ENCODE measurements around the gene ACER3. TPM values are rescaled to one million over a fixed set of nuclear protein-coding genes. Genes with fewer than 3 reads are reported as not detected.

ACER3 gene
- total RNA-seq, 2 experiments from 2014 or later: 10.4 to 13.2 TPM

DNA sequence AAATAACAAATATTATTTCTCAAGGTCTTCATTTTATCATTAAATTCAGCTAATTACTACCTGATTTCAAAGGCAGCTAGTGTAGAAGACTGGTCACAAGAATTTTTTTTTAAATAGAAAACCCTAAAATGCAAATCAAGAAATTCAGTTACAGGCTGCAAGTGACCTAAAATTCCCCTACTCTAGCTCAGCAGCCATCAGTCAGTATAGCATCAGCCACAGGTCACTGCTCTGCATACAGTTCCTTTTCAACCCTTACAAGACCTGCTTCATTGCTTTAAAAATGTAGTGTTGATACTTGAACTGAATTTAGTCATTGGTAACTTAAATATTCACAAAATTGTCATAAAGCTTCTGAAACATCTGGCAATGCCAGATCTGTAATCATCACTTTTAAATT is 164.0 kb downstream of the ACER3 start:
- no peaks in the 10 kb centered on the region for H3K4me1 Mint-ChIP-seq
- DNase-seq: no peak
- no peaks in the 10 kb centered on the region for H3K9me3 Mint-ChIP-seq
- no peak for ATAC-seq (ENCODE audit: low read depth)
- H3K27me3 Mint-ChIP-seq: peaks cover 12% of the 10 kb centered on the region
- no peak overlapping the region for H3K4me3 Mint-ChIP-seq
- POLR2A ChIA-PET: no interaction called here
- H3K27ac Mint-ChIP-seq: no peak overlapping the region
- H3K36me3 Mint-ChIP-seq: peaks cover 1% of the 10 kb centered on the region

- H3K36me3 Mint-ChIP-seq: no peaks in the 10 kb centered on the region
- no peaks in the 10 kb centered on the region for H3K4me1 Mint-ChIP-seq
- H3K27me3 Mint-ChIP-seq: peaks cover 21% of the 10 kb centered on the region
- no peak overlapping the region for H3K27ac Mint-ChIP-seq
- ATAC-seq (ENCODE audit: low read depth): no peak
- POLR2A ChIA-PET: no interaction called here
- H3K4me3 Mint-ChIP-seq: no peak overlapping the region
- no peaks in the 10 kb centered on the region for H3K9me3 Mint-ChIP-seq
- DNase-seq: no peak
Measured at GRCh38 chr11:77026221-77026620, 165.5 kb downstream of the ACER3 start.

- no peaks in the 10 kb centered on the region for H3K36me3 Mint-ChIP-seq
- no peaks in the 10 kb centered on the region for H3K9me3 Mint-ChIP-seq
- POLR2A ChIA-PET: no interaction called here
Measured at GRCh38 chr11:77026743-77027142, 166.0 kb downstream of the ACER3 start.

GRCh38 chr11:77027275-77027674 is 166.6 kb downstream of the ACER3 start:
- Mint-ChIP-seq H3K4me3 (no peak overlapping the region), H3K4me1 (no peaks in the 10 kb centered on the region), H3K27me3 (peaks cover 21% of the 10 kb centered on the region), H3K27ac (no peak overlapping the region), H3K9me3 (no peaks in the 10 kb centered on the region), H3K36me3 (no peaks in the 10 kb centered on the region)
- DNase-seq (no peak), ATAC-seq (ENCODE audit: low read depth) (no peak)
- POLR2A ChIA-PET: no interaction called here

More at GRCh38 chr11:77026743-77027142, 166.0 kb downstream of the ACER3 start:
- DNase-seq (no peak), ATAC-seq (ENCODE audit: low read depth) (no peak)
- Mint-ChIP-seq H3K27ac (no peak overlapping the region), H3K27me3 (peaks cover 21% of the 10 kb centered on the region), H3K4me1 (no peaks in the 10 kb centered on the region), H3K4me3 (no peak overlapping the region)

DNA sequence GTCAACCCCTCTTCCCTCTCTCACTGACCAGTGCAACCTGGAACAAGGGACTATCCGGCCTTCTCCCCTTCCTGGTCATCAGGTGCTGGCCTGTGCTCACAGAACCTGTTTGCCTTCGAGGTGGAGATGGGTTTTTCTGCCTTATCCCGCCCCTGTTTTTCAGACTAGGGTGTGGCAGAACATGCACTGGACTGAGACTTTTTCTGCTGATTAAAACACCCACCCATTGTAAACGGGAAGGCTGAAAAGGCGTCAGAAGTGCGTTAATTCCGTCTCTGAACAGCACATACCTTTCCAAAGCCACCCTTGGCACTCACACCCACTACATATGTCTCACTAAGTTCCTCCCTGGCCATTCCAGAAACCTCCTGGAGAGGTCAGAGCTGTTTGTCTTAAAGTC is 169.1 kb downstream of the ACER3 start:
- Mint-ChIP-seq H3K9me3 (no peaks in the 10 kb centered on the region), H3K27ac (no peak overlapping the region), H3K36me3 (no peaks in the 10 kb centered on the region), H3K4me3 (no peak overlapping the region), H3K4me1 (no peaks in the 10 kb centered on the region), H3K27me3 (peaks cover 25% of the 10 kb centered on the region)
- no peak for ATAC-seq (ENCODE audit: low read depth)
- POLR2A ChIA-PET: no interaction called here
- no peak for DNase-seq

DNA sequence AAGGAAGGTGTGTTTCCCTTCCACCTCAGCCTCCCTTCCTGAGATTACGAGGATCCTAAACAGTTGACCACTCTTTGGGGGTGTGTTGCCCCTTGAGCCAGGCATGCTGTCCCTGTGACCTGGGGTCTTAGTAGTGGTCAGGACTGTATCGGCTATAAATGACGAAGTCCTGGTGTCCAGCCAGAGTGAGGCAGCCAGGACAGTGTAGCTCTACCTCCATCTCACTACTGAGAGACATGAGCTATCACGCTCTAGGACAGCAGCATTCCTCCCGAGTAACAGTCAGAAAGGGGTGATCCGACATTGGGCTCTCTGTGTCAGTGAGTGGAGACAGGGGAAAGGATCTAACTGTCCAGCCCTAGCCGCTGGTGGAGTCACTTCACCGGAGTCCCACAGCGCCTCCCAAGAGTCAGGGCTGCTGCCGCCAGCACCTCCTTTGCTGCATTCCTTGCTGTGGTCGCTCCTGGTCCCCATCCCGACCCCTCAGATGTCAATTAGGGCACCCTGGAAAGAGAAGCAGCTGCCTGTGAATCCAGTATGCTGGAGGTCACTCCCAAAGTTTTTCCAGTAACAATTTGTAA is 170.2 kb downstream of the ACER3 start:
- POLR2A ChIA-PET: no interaction called here
- DNase-seq: no peak
- Mint-ChIP-seq H3K9me3 (no peaks in the 10 kb centered on the region), H3K27me3 (peaks cover 32% of the 10 kb centered on the region), H3K36me3 (no peaks in the 10 kb centered on the region), H3K4me3 (no peak overlapping the region), H3K4me1 (no peaks in the 10 kb centered on the region), H3K27ac (no peak overlapping the region)
- no peak for ATAC-seq (ENCODE audit: low read depth)

- no peaks in the 10 kb centered on the region for H3K4me1 Mint-ChIP-seq
- POLR2A ChIA-PET: interaction anchor here (0.7 kb wide), 1 partner anchor 105 kb away, joined by 4 read pairs; no protein-coding TSS in a partner anchor
- no peaks in the 10 kb centered on the region for H3K9me3 Mint-ChIP-seq
- H3K27ac Mint-ChIP-seq: no peak overlapping the region
- no peak overlapping the region for H3K4me3 Mint-ChIP-seq
- ATAC-seq (ENCODE audit: low read depth) (no peak), DNase-seq (no peak)
- peaks cover 38% of the 10 kb centered on the region for H3K27me3 Mint-ChIP-seq
- H3K36me3 Mint-ChIP-seq: no peaks in the 10 kb centered on the region
Measured at GRCh38 chr11:77031599-77031998, 170.9 kb downstream of the ACER3 start.

GRCh38 chr11:77035039-77035438 is 174.3 kb downstream of the ACER3 start:
- no peaks in the 10 kb centered on the region for H3K36me3 Mint-ChIP-seq
- H3K9me3 Mint-ChIP-seq: no peaks in the 10 kb centered on the region
- ATAC-seq (ENCODE audit: low read depth) (no peak), DNase-seq (no peak)
- peaks cover 2% of the 10 kb centered on the region for H3K4me1 Mint-ChIP-seq
- no peak overlapping the region for H3K27ac Mint-ChIP-seq
- H3K27me3 Mint-ChIP-seq: peaks cover 48% of the 10 kb centered on the region
- POLR2A ChIA-PET: no interaction called here
- H3K4me3 Mint-ChIP-seq: no peak overlapping the region

GRCh38 chr11:77035580-77035979 is 174.9 kb downstream of the ACER3 start:
- no peak for ATAC-seq (ENCODE audit: low read depth)
- peaks cover 4% of the 10 kb centered on the region for H3K4me1 Mint-ChIP-seq
- H3K36me3 Mint-ChIP-seq: no peaks in the 10 kb centered on the region
- H3K9me3 Mint-ChIP-seq: no peaks in the 10 kb centered on the region
- no peak overlapping the region for H3K4me3 Mint-ChIP-seq
- POLR2A ChIA-PET: no interaction called here
- no peak overlapping the region for H3K27ac Mint-ChIP-seq
- DNase-seq: no peak
- H3K27me3 Mint-ChIP-seq: peaks cover 43% of the 10 kb centered on the region

GRCh38 chr11:77036398-77036797 is 175.7 kb downstream of the ACER3 start:
- Mint-ChIP-seq H3K27me3 (peaks cover 42% of the 10 kb centered on the region), H3K36me3 (no peaks in the 10 kb centered on the region), H3K27ac (no peak overlapping the region), H3K4me1 (peaks cover 4% of the 10 kb centered on the region), H3K9me3 (no peaks in the 10 kb centered on the region), H3K4me3 (no peak overlapping the region)
- ATAC-seq (ENCODE audit: low read depth) (no peak), DNase-seq (no peak)
- POLR2A ChIA-PET: no interaction called here

GRCh38 chr11:77037057-77037456 is 176.3 kb downstream of the ACER3 start:
- POLR2A ChIA-PET: no interaction called here
- H3K36me3 Mint-ChIP-seq: no peaks in the 10 kb centered on the region
- no peak overlapping the region for H3K27ac Mint-ChIP-seq
- H3K9me3 Mint-ChIP-seq: no peaks in the 10 kb centered on the region
- peaks cover 4% of the 10 kb centered on the region for H3K4me1 Mint-ChIP-seq
- no peak overlapping the region for H3K4me3 Mint-ChIP-seq
- ATAC-seq (ENCODE audit: low read depth): no peak
- no peak for DNase-seq
- peaks cover 42% of the 10 kb centered on the region for H3K27me3 Mint-ChIP-seq

DNA sequence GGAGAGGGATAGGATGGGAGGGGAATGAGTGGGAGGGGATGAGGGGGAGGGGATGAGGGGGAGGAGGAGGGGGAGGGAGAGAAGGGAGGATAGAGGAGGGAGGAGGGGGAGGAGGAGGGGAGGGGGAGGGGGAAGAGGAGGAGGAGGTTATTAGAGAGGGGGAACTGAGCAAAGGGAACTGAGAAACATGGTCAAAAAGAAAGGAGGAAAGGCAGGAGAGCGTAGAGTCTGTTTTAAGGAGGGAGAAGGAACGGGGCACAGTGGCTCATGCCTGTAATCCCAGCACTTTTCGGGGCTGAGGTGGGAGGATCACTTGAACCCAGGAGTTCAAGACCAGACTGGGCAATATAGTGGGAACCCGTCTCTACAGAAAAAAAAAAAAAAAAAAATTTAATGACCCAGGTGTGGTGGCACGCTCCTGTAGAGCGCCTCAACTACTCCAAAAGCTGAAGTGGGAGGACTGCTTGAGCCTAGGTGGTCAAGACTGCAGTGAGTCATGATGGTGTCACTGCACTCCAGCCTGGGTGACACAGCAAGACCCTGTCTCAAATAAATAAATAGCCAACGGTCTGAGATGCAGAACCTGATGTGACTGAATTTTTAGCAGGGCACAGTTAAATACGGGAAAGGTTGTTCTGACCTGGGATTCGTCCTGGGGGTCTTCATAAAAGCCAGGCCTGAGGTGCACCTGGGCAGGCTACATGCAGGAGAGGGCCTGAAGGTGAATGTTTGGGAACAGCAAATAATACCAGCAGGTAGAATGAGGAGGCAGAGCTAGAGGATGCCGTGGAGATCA is 177.5 kb downstream of the ACER3 start:
- Mint-ChIP-seq H3K9me3 (no peaks in the 10 kb centered on the region), H3K36me3 (no peaks in the 10 kb centered on the region), H3K27me3 (peaks cover 46% of the 10 kb centered on the region), H3K4me3 (no peak overlapping the region), H3K4me1 (peaks cover 4% of the 10 kb centered on the region), H3K27ac (no peak overlapping the region)
- POLR2A ChIA-PET: no interaction called here
- DNase-seq (no peak), ATAC-seq (ENCODE audit: low read depth) (no peak)

GRCh38 chr11:77038825-77039326 is 178.2 kb downstream of the ACER3 start:
- DNase-seq: no peak
- POLR2A ChIA-PET: interaction anchor here (1.2 kb wide), 1 partner anchor 256 kb away, joined by 7 read pairs; no protein-coding TSS in a partner anchor
- no peak for ATAC-seq (ENCODE audit: low read depth)
- H3K27ac Mint-ChIP-seq: no peak overlapping the region
- H3K36me3 Mint-ChIP-seq: no peaks in the 10 kb centered on the region
- peaks cover 4% of the 10 kb centered on the region for H3K4me1 Mint-ChIP-seq
- peaks cover 46% of the 10 kb centered on the region for H3K27me3 Mint-ChIP-seq
- no peaks in the 10 kb centered on the region for H3K9me3 Mint-ChIP-seq
- peak overlapping the region; percentile 21 for H3K4me3 Mint-ChIP-seq

Measured in activated naive CD8-positive, alpha-beta T cell treated with anti-CD3 and anti-CD28 coated beads, Interleukin-2, amount 10 ng/mL, durations not matched to agents 7 days and 5 days (primary cell).